Stimulated activated CD4-positive, alpha-beta T cell treated with anti-CD3 and anti-CD28 coated beads, TNF-alpha, amount 100 ng/mL, for 1 hour (primary cell): ENCODE measurements around the gene SMCR8.
"Not testable (repeated sequence)": the region's sequence is repeated elsewhere in the genome, so short reads cannot be mapped to it uniquely, and the experiment has no call there.

Experiments used
- DNase-seq, 3 donors: peaks; one replicate each; pipeline ENCODE4 v3.0.0-alpha.2; 2020; ENCODE audit warnings: low read depth in 3 of 3, low spot score in 1 of 3

Gene SMCR8

DNA sequence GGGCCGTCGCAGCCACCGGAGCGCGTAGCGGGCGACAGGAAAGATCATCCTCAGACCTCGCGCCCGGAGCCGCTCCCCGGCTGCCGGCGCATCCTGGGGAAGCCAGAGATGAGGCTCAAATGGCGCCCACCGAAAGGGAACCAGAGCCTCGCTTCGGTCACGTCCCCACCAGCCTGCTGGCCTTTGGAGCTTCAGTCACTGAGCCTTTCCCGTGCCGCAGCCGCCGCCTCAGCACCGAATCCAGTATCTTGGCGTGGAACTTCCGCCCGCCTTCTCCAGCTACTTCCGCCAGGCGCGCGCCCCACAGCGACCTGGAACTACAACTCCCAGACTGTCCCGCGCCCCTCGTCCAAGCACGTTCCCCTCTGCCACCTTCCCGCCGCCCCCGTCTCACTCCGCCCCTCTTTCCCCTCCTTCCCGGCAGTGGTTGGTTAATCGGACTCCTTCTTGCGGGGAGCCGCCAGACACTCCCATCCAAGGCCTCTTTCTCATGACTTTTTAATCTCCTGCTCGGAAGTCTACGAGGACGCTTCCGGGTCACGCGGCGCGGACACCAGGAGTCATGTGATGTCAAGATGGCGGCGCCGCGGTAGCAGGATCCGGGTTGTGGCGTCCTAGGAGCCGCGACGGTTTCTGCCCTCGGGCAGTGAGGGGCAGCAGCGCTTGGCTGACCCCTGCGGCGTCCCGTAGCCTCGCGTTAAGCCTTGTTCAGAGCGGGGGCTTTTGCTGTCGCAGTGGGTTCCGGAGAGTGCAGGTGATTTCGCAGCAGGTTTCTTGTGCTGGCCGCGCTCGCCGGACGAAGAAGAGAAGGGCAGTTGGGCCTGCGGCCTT is at the start of gene SMCR8, which contains the start of gene TOP3A:
Gene SMCR8 (plus strand): TSS at position 563 of the 831 bp plus-strand sequence. CDS start 497 bp downstream, outside the sequence.
Gene TOP3A (minus strand): TSS at position 264 of the 831 bp plus-strand sequence. CDS start 216 bp downstream, at position 48.
- peak; percentile 91 to 93 (median 92) for DNase-seq

DNA sequence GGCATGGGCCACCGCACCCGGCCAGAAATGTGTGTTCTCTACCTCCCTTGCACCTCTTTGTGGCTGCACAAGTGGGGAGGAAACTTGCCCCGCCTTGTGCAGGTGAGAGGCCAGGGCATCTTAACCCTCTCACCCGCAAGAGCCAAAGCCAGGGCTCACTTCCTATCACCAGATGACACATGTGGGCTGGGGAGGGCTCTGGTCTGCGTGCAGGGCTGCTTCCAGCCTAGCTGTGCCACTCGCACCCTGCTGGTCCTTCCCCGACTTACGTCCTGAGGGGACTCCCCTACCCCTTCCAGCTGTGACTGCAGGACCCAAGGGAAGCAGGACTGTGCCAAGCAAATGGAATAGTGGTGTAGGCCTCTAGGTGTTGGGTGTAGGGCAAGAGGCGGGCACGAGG is 47.7 kb upstream of the SMCR8 start:
- DNase-seq = no peak

DNA sequence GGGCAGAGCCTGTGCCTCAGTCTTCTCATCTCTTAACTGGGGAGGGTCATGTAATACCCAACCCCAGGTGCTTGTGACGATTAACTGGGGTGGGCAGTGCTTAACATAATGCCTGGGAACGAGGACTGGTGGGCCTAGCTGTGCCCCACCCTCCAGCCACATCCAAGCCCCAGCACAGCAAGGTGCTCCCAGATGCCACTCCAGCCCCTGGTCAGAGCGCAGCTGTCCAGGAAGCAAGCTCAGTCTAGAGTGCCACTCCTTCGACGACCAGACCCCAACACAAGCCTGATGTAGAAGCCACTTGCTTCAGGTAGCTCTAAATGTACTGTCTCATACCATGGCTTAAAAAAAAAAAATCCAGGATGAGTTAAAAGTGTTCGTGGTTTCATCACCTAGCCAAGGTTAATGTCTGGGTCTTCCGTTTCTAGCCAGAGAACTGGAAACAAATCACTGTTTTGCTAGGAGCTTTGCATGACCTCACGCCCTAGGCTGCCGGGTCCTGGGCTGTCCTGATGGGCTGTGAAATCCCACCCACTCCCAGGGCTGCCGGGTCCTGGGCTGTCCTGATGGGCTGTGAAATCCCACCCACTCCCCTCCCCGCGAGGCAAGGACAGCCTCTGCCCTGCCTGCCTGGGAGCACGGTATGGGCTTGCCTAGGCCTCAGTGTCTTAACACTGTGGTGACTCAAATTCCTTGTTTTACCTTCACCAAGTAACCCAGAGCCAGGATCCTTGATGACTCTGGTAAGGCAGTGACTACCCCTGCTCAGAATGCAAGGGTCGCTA is 47.0 kb upstream of the SMCR8 start:
- DNase-seq = no peak

GRCh38 chr17:18270046-18270931 is 44.8 kb upstream of the SMCR8 start:
- DNase-seq = no peak

- no peak for DNase-seq
Observed at GRCh38 chr17:18277076-18277475, 38.0 kb upstream of the SMCR8 start.

DNA sequence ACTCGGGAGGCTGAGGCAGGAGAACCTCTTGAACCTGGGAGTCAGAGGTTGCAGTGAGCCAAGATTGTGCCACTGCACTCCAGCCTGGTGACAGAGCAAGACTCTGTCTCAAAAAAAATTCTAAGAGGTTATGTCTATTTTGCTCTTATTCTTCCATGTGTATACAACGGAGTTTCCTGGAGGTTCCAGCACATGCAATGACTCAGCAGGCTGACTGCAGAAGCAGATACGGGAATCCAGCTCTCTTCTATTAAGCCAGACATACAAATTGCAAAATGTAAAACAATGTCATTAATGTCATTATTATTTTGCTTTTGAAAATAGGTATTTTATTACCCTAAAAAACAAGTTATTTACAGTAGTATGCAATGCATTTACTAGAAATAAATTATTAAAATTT is 36.2 kb upstream of the SMCR8 start:
- no peak for DNase-seq

- DNase-seq = no peak
Observed at GRCh38 chr17:18280249-18280648, 34.8 kb upstream of the SMCR8 start.

- no peak for DNase-seq
Observed at GRCh38 chr17:18280766-18281371, 34.2 kb upstream of the SMCR8 start.

DNA sequence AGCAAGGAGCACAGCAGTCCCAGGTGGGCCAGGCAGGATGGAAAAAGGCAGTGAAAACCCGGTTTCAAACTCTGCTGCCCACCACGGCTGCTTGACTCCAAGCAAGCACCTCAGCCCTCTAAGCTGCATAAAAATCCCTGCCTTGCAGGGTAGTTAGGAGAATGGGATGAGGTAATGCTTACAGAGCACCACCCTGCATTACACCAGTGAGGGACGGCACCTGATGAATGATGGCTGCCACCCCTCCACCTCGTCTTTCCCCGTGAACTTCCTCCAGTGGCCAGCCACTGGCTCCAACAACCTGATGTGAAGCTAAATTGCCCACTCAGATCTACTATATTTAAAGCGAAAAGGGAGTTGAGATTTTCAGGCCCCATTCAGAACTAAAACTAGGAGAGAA is 33.3 kb upstream of the SMCR8 start:
- no peak for DNase-seq

DNA sequence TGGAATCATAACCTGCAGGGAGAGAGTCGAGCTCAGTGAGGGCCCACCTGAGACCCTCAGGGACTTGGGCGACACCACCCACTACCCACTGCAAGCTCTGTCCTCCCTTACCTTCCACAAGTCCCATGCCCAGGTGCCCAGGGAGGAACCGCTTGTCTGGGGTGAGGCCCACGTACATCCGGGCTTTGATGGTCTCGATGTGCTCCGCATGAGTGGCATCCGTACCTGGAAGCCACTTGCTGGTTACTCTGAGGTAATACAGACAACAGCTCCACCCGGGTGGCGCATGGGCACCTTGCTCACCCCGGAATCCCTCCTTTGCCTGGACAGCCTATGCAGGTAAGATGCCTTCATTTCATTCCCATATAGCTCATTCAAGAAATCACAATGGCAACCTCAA is 29.8 kb upstream of the SMCR8 start:
- no peak for DNase-seq

DNA sequence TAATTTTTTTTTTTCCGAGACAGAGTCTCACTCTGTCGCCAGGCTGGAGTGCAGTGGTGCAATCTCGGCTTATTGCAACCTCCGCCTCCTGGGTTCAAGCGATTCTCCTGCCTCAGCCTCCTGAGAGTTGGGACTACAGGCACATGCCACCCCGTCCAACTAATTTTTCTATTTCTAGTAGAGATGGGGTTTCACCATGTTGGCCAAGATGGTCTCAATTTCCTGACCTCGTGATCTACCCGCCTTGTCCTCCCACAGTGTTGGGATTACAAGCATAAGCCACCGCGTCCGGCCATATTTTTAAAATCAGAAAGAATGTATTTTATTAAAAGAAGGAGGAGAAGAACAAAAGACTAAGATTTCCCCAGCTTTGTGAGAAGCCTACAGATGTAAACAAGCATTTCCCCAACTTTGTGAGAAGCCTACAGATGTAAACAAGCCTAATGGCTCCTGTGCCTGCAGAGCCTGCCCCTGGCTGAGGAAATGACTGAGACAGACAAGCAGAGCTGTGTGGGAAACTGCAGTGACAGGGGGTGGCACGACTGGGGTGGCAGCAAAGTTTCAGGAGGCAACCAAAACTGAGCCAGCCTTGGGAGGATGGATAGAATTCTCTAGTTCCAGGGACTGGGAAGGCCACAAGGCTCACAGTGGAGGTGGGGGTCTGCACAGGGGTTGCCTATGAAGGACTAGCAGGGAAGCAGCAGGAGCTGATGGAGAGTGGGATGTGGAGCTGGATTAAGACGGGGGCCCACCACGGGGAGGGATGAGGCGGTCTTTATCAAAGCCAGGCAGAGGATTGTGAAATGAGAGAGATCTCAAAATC is 23.2 kb upstream of the SMCR8 start:
- no peak for DNase-seq

- DNase-seq = not testable (repeated sequence)
Observed at GRCh38 chr17:18298061-18298460, 17.0 kb upstream of the SMCR8 start.

- no peak for DNase-seq
Observed at GRCh38 chr17:18300725-18301480, 14.2 kb upstream of the SMCR8 start.

GRCh38 chr17:18303206-18303605 is 11.9 kb upstream of the SMCR8 start:
- DNase-seq = not testable (repeated sequence)

- DNase-seq = no peak
Observed at GRCh38 chr17:18309202-18309601, 5.9 kb upstream of the SMCR8 start.

- DNase-seq = no peak
Observed at GRCh38 chr17:18314059-18314730, 898 bp upstream of the SMCR8 start.

DNA sequence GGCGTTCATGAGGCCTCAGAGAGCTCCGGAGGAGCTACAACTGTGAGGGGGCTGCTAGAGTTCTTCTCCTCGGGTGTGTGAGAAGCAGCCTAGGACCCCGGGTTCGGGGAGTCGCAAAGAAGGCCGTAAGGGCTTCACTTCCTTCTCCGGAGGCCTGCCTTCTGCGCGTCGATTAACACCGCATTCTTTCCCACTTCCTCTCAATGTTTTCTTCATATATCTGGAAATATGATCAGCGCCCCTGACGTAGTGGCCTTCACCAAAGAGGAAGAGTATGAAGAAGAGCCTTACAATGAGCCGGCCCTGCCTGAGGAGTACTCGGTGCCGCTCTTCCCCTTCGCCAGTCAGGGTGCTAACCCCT is 449 bp downstream of the SMCR8 start:
- DNase-seq = no peak

- no peak for DNase-seq
Observed at GRCh38 chr17:18315961-18316360, 868 bp downstream of the SMCR8 start.

DNA sequence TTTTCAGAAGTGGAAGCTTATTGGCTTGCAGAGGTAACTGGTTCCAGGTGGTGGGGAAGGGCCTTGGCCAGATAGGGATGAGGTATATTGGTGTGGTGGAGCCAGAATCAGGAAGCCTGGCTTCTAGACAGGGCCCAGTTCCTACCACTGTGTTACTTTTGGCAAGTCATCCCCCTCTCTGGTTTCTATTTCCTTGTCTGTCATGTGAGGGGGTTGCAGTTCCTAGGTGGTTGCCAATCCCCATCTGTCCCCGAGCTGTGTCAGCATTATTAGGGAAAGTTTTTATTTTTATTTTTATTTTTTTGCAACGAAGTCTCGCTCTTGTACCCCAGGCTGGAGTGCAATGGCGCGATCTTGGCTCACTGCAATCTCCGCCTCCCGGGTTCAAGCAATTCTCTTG is 3.0 kb downstream of the SMCR8 start:
- DNase-seq = no peak
